ENCODE results near the gene HHIPL1.

The HHIPL1 gene

DNA sequence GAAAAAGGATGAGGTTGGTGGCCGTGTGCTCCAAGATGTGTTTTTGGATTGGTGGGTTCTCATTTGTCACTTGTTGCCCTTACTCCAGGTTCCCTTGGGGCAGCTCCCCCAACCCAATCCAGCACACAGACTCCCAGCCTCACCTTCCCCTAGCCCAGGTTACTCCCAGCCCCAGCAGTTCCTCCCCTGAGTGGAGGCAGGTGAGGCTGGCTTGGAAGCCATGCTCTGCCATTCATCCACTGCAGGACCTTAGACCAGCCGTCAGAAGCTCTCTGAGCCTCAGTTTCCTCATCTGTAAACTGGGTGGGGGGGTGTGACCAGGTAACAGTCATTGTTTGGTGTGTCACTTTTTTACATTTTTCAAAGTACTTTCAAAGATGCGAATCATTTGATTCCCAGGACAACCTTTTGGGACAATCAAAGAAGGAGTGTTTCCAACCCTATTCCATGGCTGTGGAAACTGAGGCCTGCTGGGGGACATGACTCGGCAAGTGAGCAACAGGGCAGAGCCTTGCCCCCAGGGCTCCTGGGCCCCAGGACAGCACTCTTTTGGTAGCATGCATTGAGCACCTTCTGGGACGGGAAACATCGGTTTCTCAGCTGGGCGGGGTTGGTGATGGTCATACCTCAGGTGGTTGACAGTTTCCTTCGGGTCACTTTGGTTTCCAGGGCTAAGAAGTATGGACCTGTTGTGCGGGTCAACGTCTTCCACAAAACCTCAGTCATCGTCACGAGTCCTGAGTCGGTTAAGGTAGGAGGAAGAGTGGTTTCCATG lies 46.4 kb downstream of the HHIPL1 start:
- FAIRE-seq (no peak), DNase-seq (ENCODE audit: insufficient read length, low spot score) (no peak)
- TF ChIP-seq, protein P1, sequence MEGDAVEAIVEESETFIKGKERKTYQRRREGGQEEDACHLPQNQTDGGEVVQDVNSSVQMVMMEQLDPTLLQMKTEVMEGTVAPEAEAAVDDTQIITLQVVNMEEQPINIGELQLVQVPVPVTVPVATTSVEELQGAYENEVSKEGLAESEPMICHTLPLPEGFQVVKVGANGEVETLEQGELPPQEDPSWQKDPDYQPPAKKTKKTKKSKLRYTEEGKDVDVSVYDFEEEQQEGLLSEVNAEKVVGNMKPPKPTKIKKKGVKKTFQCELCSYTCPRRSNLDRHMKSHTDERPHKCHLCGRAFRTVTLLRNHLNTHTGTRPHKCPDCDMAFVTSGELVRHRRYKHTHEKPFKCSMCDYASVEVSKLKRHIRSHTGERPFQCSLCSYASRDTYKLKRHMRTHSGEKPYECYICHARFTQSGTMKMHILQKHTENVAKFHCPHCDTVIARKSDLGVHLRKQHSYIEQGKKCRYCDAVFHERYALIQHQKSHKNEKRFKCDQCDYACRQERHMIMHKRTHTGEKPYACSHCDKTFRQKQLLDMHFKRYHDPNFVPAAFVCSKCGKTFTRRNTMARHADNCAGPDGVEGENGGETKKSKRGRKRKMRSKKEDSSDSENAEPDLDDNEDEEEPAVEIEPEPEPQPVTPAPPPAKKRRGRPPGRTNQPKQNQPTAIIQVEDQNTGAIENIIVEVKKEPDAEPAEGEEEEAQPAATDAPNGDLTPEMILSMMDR (IDR thresholded peaks at IDR 0.05; ENCODE audit: insufficient read depth, missing control alignments) = no peak

DNA sequence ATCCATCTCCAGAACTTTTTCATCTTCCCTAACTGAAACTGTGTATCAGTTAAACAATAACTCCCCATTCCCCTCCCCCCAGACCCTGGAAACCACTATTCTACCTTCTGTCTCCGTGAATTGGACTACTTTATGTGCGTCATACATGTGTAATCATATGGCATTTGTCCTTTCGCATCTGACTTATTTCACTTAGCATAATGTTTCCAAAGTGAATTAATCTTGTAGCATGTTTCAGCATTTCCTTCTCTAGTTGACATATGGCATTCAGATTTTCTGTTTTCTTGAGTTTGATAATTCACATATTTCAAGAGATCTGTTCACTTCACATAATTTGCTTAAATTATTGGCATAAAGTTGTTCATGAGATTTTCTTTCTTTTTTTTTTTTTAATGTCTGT lies 49.0 kb downstream of the HHIPL1 start:
- TF ChIP-seq, protein P1 (IDR thresholded peaks at IDR 0.05; ENCODE audit: insufficient read depth, missing control alignments) = no peak
- DNase-seq (ENCODE audit: insufficient read length, low spot score) = no peak
- no peak for FAIRE-seq

DNA sequence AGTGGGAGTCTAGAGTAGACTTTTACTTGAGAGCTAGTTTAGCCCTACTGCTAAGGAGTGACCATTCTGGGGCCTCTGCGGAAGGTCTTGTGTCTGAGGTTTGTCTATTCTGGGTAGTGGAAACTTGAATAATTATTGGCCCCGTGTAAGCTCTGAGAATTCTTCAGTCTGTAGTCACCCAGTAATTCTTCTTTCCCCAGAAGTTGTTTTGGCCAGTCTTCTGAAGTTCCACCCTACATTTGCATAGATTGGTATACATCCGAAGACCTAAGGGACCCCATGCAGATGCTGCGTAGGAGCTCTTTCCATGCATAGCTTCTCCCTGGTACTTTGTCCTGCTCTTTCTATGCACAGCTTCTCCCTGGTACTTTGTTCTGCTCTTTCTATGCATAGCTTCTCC lies 52.0 kb downstream of the HHIPL1 start:
- FAIRE-seq = no peak
- TF ChIP-seq, protein P1 (IDR thresholded peaks at IDR 0.05; ENCODE audit: insufficient read depth, missing control alignments) = no peak
- no peak for DNase-seq (ENCODE audit: insufficient read length, low spot score)

DNA sequence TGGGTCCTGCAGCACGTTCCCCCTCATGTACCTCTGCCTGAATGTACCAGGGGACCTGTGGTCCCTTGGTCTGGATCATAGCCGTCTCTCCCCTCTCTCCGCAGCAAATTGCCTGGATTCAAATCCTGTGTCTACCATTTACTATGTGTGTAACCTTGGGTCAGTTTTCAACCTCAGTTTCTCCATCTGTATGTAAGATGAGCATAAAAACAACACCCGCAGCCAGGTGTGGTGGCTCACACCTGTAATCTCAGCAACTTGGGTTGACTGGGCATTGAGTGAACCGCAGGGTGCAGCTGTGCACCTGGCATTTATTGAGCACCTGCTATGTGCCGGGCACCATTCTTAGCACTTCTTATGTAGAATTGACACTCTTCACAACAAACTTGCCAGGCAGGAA lies 53.3 kb downstream of the HHIPL1 start:
- TF ChIP-seq, protein P1 (IDR thresholded peaks at IDR 0.05; ENCODE audit: insufficient read depth, missing control alignments) = no peak
- DNase-seq (ENCODE audit: insufficient read length, low spot score) = no peak
- FAIRE-seq = no peak

DNA sequence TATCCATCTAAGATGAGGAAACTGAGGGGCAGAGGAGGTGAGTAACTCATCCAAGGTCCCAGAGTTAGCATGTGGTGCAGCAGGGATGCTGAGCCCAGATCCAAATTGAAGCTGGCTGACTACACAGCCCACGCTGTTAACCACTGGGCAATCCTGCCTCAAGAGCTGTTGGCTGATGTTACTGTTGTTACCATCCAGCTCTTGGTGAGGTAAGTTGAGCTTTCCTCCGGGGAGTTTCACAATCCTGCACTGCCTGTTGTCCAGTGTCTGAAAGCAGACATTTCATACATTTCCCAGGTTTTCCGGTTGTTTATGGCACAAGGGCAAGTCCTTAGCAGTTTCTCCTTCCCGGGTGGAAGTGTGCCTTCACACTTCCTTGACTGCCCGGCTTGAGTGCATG lies 53.7 kb downstream of the HHIPL1 start:
- TF ChIP-seq, protein P1 (IDR thresholded peaks at IDR 0.05; ENCODE audit: insufficient read depth, missing control alignments) = no peak
- DNase-seq (ENCODE audit: insufficient read length, low spot score) = no peak
- no peak for FAIRE-seq

DNA sequence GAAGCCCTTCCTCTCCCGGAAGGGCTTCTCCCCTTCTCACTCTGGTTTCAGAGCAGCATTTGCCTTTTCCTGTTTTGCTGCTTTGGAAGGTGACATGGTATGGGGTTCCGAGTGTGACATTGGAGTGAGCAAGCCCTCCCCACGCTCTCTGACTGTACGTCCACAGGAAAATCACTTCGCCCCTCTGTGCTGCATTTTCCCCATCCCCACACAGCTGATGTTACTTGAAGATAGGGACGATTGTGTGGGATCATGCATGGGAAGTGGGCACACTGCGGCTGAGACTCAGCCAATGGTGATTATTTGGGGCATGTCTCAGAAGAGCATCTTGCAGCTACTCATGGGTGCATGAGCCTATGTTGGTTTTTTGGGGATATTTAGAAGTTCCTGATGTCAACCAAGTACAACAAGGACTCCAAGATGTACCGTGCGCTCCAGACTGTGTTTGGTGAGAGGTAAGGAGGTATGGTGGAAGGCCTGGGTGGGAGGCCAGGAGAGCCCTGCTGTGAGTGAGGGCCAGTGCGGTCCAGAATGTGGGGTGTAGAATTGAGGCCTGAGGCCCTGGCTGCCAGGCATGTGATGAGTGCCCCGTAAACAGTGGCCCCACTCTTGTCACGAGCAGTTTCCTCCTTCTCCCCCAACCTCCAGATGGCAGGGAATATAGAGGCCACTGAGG lies 54.3 kb downstream of the HHIPL1 start:
- DNase-seq (ENCODE audit: insufficient read length, low spot score) = no peak
- TF ChIP-seq, protein P1 (IDR thresholded peaks at IDR 0.05; ENCODE audit: insufficient read depth, missing control alignments) = no peak
- FAIRE-seq = no peak

DNA sequence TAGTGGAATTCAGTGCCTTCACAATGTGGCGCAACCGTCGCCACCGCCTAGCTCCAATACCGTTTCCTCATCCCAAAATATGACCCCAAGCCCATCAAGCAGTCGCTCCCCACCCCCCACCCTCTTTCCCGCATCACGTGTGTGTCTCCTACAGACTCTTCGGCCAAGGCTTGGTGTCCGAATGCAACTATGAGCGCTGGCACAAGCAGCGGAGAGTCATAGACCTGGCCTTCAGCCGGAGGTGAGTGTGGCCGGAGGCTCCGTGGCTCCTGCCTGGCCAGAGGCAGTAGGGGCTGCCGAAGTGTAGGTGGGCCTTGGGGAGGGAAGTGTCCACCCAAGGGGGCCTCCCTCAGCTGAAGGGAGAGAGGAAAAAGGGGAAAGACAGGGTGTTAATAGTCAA lies 54.9 kb downstream of the HHIPL1 start:
- FAIRE-seq (no peak), DNase-seq (ENCODE audit: insufficient read length, low spot score) (no peak)

More for the DNA sequence above, 54.9 kb downstream of the HHIPL1 start:
- TF ChIP-seq, protein P1 (IDR thresholded peaks at IDR 0.05; ENCODE audit: insufficient read depth, missing control alignments) = no peak
